ENCODE measurements around the gene PSTPIP1.
"Not testable (repeated sequence)": the region's sequence is repeated elsewhere in the genome, so short reads cannot be mapped to it uniquely, and the experiment has no call there.

The PSTPIP1 gene

GRCh38 chr15:76994971-76995945 is at the start of gene PSTPIP1:
Gene PSTPIP1 (plus strand): TSS chr15:76995126. CDS start chr15:76995574, 448 bp downstream.
- peak; percentile 60 for DNase-seq

- DNase-seq = no peak
Measured at GRCh38 chr15:76945494-76946093, 49.3 kb upstream of the PSTPIP1 start.

GRCh38 chr15:76947454-76947853 is 47.5 kb upstream of the PSTPIP1 start:
- DNase-seq = no peak

GRCh38 chr15:76951220-76951619 is 43.7 kb upstream of the PSTPIP1 start:
- DNase-seq = no peak

- no peak for DNase-seq
Measured at GRCh38 chr15:76953913-76954312, 41.0 kb upstream of the PSTPIP1 start.

GRCh38 chr15:76954744-76955143 is 40.2 kb upstream of the PSTPIP1 start:
- no peak for DNase-seq

GRCh38 chr15:76961268-76962011 is 33.5 kb upstream of the PSTPIP1 start:
- DNase-seq = no peak

GRCh38 chr15:76962337-76963013 is 32.5 kb upstream of the PSTPIP1 start:
- DNase-seq = no peak

GRCh38 chr15:76963596-76963995 is 31.3 kb upstream of the PSTPIP1 start:
- DNase-seq = no peak

- DNase-seq = no peak
Measured at GRCh38 chr15:76964157-76964556, 30.8 kb upstream of the PSTPIP1 start.

- DNase-seq = not testable (repeated sequence)
Measured at GRCh38 chr15:76966051-76966450, 28.9 kb upstream of the PSTPIP1 start.

GRCh38 chr15:76967067-76967466 is 27.9 kb upstream of the PSTPIP1 start:
- DNase-seq = no peak

- peak; percentile 47 for DNase-seq
Measured at GRCh38 chr15:76968306-76968705, 26.6 kb upstream of the PSTPIP1 start.

GRCh38 chr15:76972389-76973361 is 22.3 kb upstream of the PSTPIP1 start:
- DNase-seq = peak; percentile 81

GRCh38 chr15:76973362-76973743 is 21.6 kb upstream of the PSTPIP1 start:
- DNase-seq = peak; percentile 41

- DNase-seq = no peak
Measured at GRCh38 chr15:76973906-76974305, 21.0 kb upstream of the PSTPIP1 start.

GRCh38 chr15:76974456-76975036 is 20.4 kb upstream of the PSTPIP1 start:
- no peak for DNase-seq

GRCh38 chr15:76976141-76976540 is 18.8 kb upstream of the PSTPIP1 start:
- no peak for DNase-seq

- no peak for DNase-seq
Measured at GRCh38 chr15:76976572-76977270, 18.2 kb upstream of the PSTPIP1 start.

- no peak for DNase-seq
Measured at GRCh38 chr15:76978522-76979330, 16.2 kb upstream of the PSTPIP1 start.

All from NCI-H226 (cell line).